Heart right ventricle (tissue), 16 donors: ENCODE measurements around the gene TMEM140. TPM values are rescaled to one million over a fixed set of nuclear protein-coding genes. Genes with fewer than 3 reads are reported as not detected.
"Not testable (repeated sequence)": the region's sequence is repeated elsewhere in the genome, so short reads cannot be mapped to it uniquely, and the experiment has no call there.

ENCODE experiments used
- ATAC-seq, 8 donors: fragments of 200-7000 bp; cut with Tn5 transposase; one replicate each; pipeline ENCODE4 v1.9.1; 2020; ENCODE audit warnings: mild to moderate bottlenecking in 8 of 8, moderate library complexity in 8 of 8, moderate number of reproducible peaks in 1 of 8
- DNase-seq, 2 donors: peaks; one replicate each; pipeline ENCODE4 v3.0.0-alpha.2; 2020
- H3K27ac ChIP-seq, 10 donors: fragments of 200-600 bp; sonication (generic) in 2 of 10; one replicate each; pipeline versions ENCODE4 v1.5.0 to v1.8.0; 2020 to 2022; ENCODE audit warnings: mild to moderate bottlenecking in 3 of 10
- H3K27me3 ChIP-seq, 7 donors: fragments of 200-600 bp; one replicate each; pipeline ENCODE4 v1.8.0; 2021 to 2022; ENCODE audit warnings: mild to moderate bottlenecking in 2 of 7
- H3K36me3 ChIP-seq, 9 donors: fragments of 200-600 bp; sonication (generic) in 1 of 9; one replicate each; pipeline versions ENCODE4 v1.5.0 to v1.8.0; 2020 to 2022; ENCODE audit warnings: mild to moderate bottlenecking in 2 of 9
- H3K4me1 ChIP-seq, 9 donors: fragments of 200-600 bp; sonication (generic) in 1 of 9; one replicate each; pipeline versions ENCODE4 v1.5.0 to v1.8.0; 2020 to 2022; ENCODE audit warnings: mild to moderate bottlenecking in 4 of 9
- H3K4me3 ChIP-seq, 10 donors: fragments of 200-600 bp; sonication (generic) in 2 of 10; one replicate each; pipeline versions ENCODE4 v1.5.0 to v1.8.0; 2020 to 2022; ENCODE audit warnings: mild to moderate bottlenecking in 7 of 10, moderate library complexity in 2 of 10
- H3K9me3 ChIP-seq, 11 donors: fragments of 200-600 bp in 10 of 11; sonication (generic) in 2 of 11; one replicate each; pipeline versions ENCODE4 v1.5.0 to v1.8.0; 2013 to 2022; ENCODE audit warnings: mild to moderate bottlenecking in 2 of 11, control low read depth in 1 of 11, moderate library complexity in 1 of 11
- CTCF ChIP-seq, 9 donors: fragments of 200-600 bp; sonication (generic) in 2 of 9; IDR thresholded peaks; one replicate each; pipeline versions ENCODE4 v1.5.0 to v1.8.0; 2021 to 2022; ENCODE audit warnings: antibody characterized with exemption in 9 of 9, mild to moderate bottlenecking in 5 of 9, moderate library complexity in 1 of 9
- whole genome bisulfite sequencing, 2 donors: extraction: QIAGEN DNeasy Blood & Tissue Kit; methylation state at CpG; one replicate each; pipeline ENCODE4 v1.1.7; 2013; ENCODE audit warnings: inconsistent platforms in 1 of 2; 5-methylcytosine and 5-hydroxymethylcytosine counted together
- intact Hi-C, 10 donors: fragments of 100-400 bp; cut with DNase I; formaldehyde crosslinking; loops; one replicate each; pipeline versions ENCODE4 v1.11.1 to v1.14.2; 2022
- polyA plus RNA-seq, 2 donors: library from polyadenylated mRNA; stranded (reverse); fragments of 200-250 nt; gene quantifications; one replicate each; pipeline ENCODE4 v1.2.3, GENCODE V29; 2013
- total RNA-seq, 10 donors: library from RNA; stranded (reverse); fragmentation: NEBNext Ultra II Directional in 3 of 10; extraction: Animal tissue kit (Norgen Biotek cat#: 25700) in 3 of 10; gene quantifications; one replicate each; pipeline versions ENCODE4 v1.2.1 to v1.2.4, GENCODE V29; 2021 to 2023
- donor health status: Arrhythmogenic right ventricular cardiomyopathy.
- donor health status: ischemic (EF 13 %, LVEDD 7.1; RV severe dilation, severe dysfunction).
- donor health status: healthy with polysubstance abuse.
- donor health status: DM: no; HTN: yes; CAD: no.
- donor health status: DM: no; HTN: no; CAD: no.
- donor health status: ischemic (EF 25% LVEDD 6.9; RV normal size, moderate dysfunction).
- donor health status: ischemic (EF 25% LVEDD 5.7; RV mildly dilated, moderate dysfunction).
- donor health status: healthy.
- donor health status: DM: yes; HTN: yes; CAD: no.
- donor health status: Ischemic cardiomyopathy.
- donor health status: ischemic (EF 35%, LVEDD 5.7; RV mildly dilated, moderate dysfunction).
- donor health status: nonischemic (EF 11% LVEDD 7.7; RV severe dilation, severe dysfunction).
- donor health status: DM: yes; HTN: yes; CAD: no.
- donor health status: PGD.
- donor health status: ischemic (EF 29% LVEDD 5.4; RV normal size, mild dysfunction).
- donor health status: nonischemic (EF 23%, LVEDD 6.1; RV moderate dilation, normal function).

TMEM140 gene
- total and polyA plus RNA-seq, 12 donors = 6.1 to 74.1 (median 26.2) TPM

GRCh38 chr7:135117096-135117495, 30.8 kb upstream of the TMEM140 start:
- Histone ChIP-seq H3K4me3 (no peak overlapping the region), H3K27me3 (no peaks in the 10 kb centered on the region), H3K9me3 (peaks cover 0 to 22% (median 6%) of the 10 kb centered on the region in 11 donors), H3K36me3 (peaks cover 0 to 13% (median 0%) of the 10 kb centered on the region in 9 donors), H3K27ac (no peak overlapping the region), H3K4me1 (no peaks in the 10 kb centered on the region)
- no peak for ATAC-seq
- WGBS, 2 donors = 95 to 98% methylated on average over 1 of the region's 1 CpG
- no peak for DNase-seq
- intact Hi-C loops = no loop called here
- TF ChIP-seq CTCF (IDR thresholded peaks at IDR 0.05) = no peak

- no peak for TF ChIP-seq CTCF (IDR thresholded peaks at IDR 0.05)
- Histone ChIP-seq H3K9me3 (peaks cover 0 to 27% (median 6%) of the 10 kb centered on the region in 11 donors), H3K27ac (no peak overlapping the region), H3K4me1 (no peaks in the 10 kb centered on the region), H3K27me3 (no peaks in the 10 kb centered on the region), H3K36me3 (peaks cover 0 to 13% (median 0%) of the 10 kb centered on the region in 9 donors), H3K4me3 (no peak overlapping the region)
- intact Hi-C loops = no loop called here
- 75 to 81% methylated on average over 6 of the region's 6 CpGs for WGBS, 2 donors
- DNase-seq = peak; percentile 18 to 22
- peak in 3 of 8 donors; percentile 44 to 82 (median 47) for ATAC-seq
Observed at GRCh38 chr7:135121868-135122267, 26.0 kb upstream of the TMEM140 start.

- H3K27ac ChIP-seq, H3K4me3 ChIP-seq, DNase-seq, H3K27me3 ChIP-seq, intact Hi-C loops, H3K4me1 ChIP-seq, ATAC-seq: not testable (repeated sequence)
- WGBS, 2 donors = 86 to 94% methylated on average over 3 of the region's 3 CpGs
- Histone ChIP-seq H3K36me3 (peaks cover 0 to 13% (median 0%) of the 10 kb centered on the region in 9 donors), H3K9me3 (peaks cover 0 to 23% (median 3%) of the 10 kb centered on the region in 11 donors)
Observed at GRCh38 chr7:135124631-135125030, 23.2 kb upstream of the TMEM140 start.

GRCh38 chr7:135128931-135129330, 18.9 kb upstream of the TMEM140 start:
- peak in 1 of 9 donors; percentile 7 for TF ChIP-seq CTCF (IDR thresholded peaks at IDR 0.05)
- WGBS, 2 donors = 91 to 100% methylated on average over 1 of the region's 1 CpG
- H3K4me3 ChIP-seq = no peak overlapping the region
- no peak for ATAC-seq
- DNase-seq = no peak
- no peaks in the 10 kb centered on the region for H3K27me3 ChIP-seq
- intact Hi-C loops = no loop called here
- H3K27ac ChIP-seq = no peak overlapping the region
- peaks cover 0 to 14% (median 4%) of the 10 kb centered on the region in 11 donors for H3K9me3 ChIP-seq
- peaks cover 0 to 5% (median 0%) of the 10 kb centered on the region in 9 donors for H3K4me1 ChIP-seq
- no peaks in the 10 kb centered on the region for H3K36me3 ChIP-seq

- no peaks in the 10 kb centered on the region for H3K27me3 ChIP-seq
- ATAC-seq = no peak
- no peak overlapping the region for H3K4me3 ChIP-seq
- peaks cover 0 to 5% (median 0%) of the 10 kb centered on the region in 9 donors for H3K4me1 ChIP-seq
- intact Hi-C loops = no loop called here
- TF ChIP-seq CTCF (IDR thresholded peaks at IDR 0.05) = no peak
- no peaks in the 10 kb centered on the region for H3K36me3 ChIP-seq
- H3K9me3 ChIP-seq = peaks cover 0 to 14% (median 4%) of the 10 kb centered on the region in 11 donors
- DNase-seq = no peak
- H3K27ac ChIP-seq = no peak overlapping the region
Observed at GRCh38 chr7:135129579-135129978, 18.3 kb upstream of the TMEM140 start.
